Ovary (tissue), 9 donors: ENCODE results near the gene INPPL1. TPM values are rescaled to one million over a fixed set of nuclear protein-coding genes. Genes with fewer than 3 reads are reported as not detected.

Experiments used
- DNase-seq, 5 donors: peaks; one replicate each; pipeline ENCODE4 v3.0.0-alpha.2; 2019 to 2020
- H3K27ac ChIP-seq, 2 donors: fragments of 200-600 bp; one replicate each; pipeline versions ENCODE4 v1.5.1 to v1.8.0; 2019 to 2022
- H3K27me3 ChIP-seq: fragments of 200-600 bp; one replicate; pipeline ENCODE4 v1.8.0; 2022
- H3K36me3 ChIP-seq: fragments of 200-600 bp; sonication (generic); one replicate; pipeline ENCODE4 v1.5.1; 2019
- H3K4me1 ChIP-seq: one replicate; pipeline ENCODE4 v1.8.1; 2013; ENCODE audit warnings: mild to moderate bottlenecking, moderate library complexity; ENCODE audit not compliant: insufficient read depth
- H3K4me3 ChIP-seq: fragments of 200-600 bp; sonication (generic); one replicate; pipeline ENCODE4 v1.5.1; 2017
- H3K9me3 ChIP-seq, 2 donors: fragments of 200-600 bp in 1 of 2; sonication (generic) in 1 of 2; one replicate each; pipeline versions ENCODE4 v1.5.1 to v1.8.1; 2013 to 2019; ENCODE audit warnings: mild to moderate bottlenecking in 1 of 2, moderate library complexity in 1 of 2
- EP300 ChIP-seq: sonication (generic); formaldehyde crosslinking; IDR thresholded peaks from one replicate; pipeline ENCODE4 v1.6.1; 2017; ENCODE audit warnings: antibody characterized with exemption
- POLR2A ChIP-seq: fragments of 450-650 bp; IDR thresholded peaks from one replicate; pipeline ENCODE4 v1.6.1; 2017; ENCODE audit warnings: antibody characterized with exemption, mild to moderate bottlenecking, moderate library complexity
- WGBS, 3 donors: extraction: QIAGEN DNeasy Blood & Tissue Kit in 1 of 3; methylation state at CpG; one replicate each; pipeline versions ENCODE4 v1.1.5 to v1.1.7; 2013 to 2017; 5-methylcytosine and 5-hydroxymethylcytosine counted together
- intact Hi-C, 4 donors: fragments of 100-400 bp; cut with DNase I; formaldehyde crosslinking; loops; one replicate each; pipeline versions ENCODE4 v1.11.0 to v1.15.1; 2022 to 2023
- polyA plus RNA-seq, 2 donors: library from polyadenylated mRNA; stranded (reverse); fragments of 200-250 nt in 1 of 2; fragments of 350-450 nt in 1 of 2; fragmentation: Illumina TruSeq in 1 of 2; extraction: RNeasy Lipid Tissue Mini Kit (QIAGEN cat#74804) in 1 of 2; gene quantifications; one replicate each; pipeline ENCODE4 v1.2.3, GENCODE V29; 2013 to 2014
- total RNA-seq, 7 donors: library from RNA; depleted of rRNA in 2 of 7; stranded (reverse); fragments of >200 nt in 2 of 7; fragmentation: NEBNext Ultra II Directional in 3 of 7; extraction: Animal tissue kit (Norgen Biotek cat#: 25700) in 3 of 7; gene quantifications; one replicate each; pipeline versions ENCODE4 v1.1.0 to v1.2.4, GENCODE V29; 2016 to 2023
- TF ChIP-seq, protein P1 (sequence below), 3 donors: fragments of 450-650 bp in 2 of 3; fragments of 200-600 bp in 1 of 3; IDR thresholded peaks; one replicate each; pipeline versions ENCODE4 v1.5.1 to v1.8.0; 2016 to 2022; ENCODE audit warnings: antibody characterized with exemption in 3 of 3, mild to moderate bottlenecking in 1 of 3
- donor health status: DM: no; HTN: no; CAD: no; lungs with moderate emphysema.
- donor health status: DM: no; HTN: no; CAD: no.
- donor health status: Bipolar disorder and iron deficiency.
- donor health status: DM: yes; HTN: yes; CAD: no.
- donor health status: DM: no; HTN: no; CAD: no.
- donor health status: DM: yes; HTN: yes; CAD: no.

The INPPL1 gene
- total and polyA plus RNA-seq, 9 donors, result 48.4 to 208 (median 132) TPM

DNA sequence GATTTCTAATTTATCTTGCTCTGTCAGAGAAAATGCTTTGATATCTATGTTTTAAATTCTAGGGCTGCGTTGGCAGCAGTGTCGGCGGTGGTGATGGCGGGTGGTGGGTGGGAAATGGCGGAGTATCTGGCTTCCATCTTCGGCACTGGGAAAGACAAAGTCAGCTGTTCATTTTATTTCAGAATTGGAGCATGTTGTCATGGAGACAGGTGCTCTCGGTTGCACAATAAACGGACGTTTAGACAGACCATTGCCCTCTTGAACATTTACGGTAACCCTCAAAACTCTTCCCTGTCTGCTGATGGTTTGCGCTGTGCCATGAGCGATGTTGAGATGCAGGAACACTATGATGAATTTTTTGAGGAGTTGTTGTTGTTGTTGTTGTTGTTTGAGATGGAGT, 55.5 kb downstream of the INPPL1 start:
- H3K9me3 ChIP-seq, result no peaks in the 10 kb centered on the region
- DNase-seq, result no peak
- intact Hi-C loops, result no loop called here
- H3K27ac ChIP-seq, result no peak overlapping the region
- H3K36me3 ChIP-seq, result no peaks in the 10 kb centered on the region
- no peaks in the 10 kb centered on the region for H3K27me3 ChIP-seq
- 92 to 95% (median 93%) methylated on average over 12 of the region's 12 CpGs for WGBS, 3 donors
- no peaks in the 10 kb centered on the region for H3K4me1 ChIP-seq
- no peak for TF ChIP-seq EP300
- TF ChIP-seq POLR2A, result no peak
- TF ChIP-seq, protein P1, sequence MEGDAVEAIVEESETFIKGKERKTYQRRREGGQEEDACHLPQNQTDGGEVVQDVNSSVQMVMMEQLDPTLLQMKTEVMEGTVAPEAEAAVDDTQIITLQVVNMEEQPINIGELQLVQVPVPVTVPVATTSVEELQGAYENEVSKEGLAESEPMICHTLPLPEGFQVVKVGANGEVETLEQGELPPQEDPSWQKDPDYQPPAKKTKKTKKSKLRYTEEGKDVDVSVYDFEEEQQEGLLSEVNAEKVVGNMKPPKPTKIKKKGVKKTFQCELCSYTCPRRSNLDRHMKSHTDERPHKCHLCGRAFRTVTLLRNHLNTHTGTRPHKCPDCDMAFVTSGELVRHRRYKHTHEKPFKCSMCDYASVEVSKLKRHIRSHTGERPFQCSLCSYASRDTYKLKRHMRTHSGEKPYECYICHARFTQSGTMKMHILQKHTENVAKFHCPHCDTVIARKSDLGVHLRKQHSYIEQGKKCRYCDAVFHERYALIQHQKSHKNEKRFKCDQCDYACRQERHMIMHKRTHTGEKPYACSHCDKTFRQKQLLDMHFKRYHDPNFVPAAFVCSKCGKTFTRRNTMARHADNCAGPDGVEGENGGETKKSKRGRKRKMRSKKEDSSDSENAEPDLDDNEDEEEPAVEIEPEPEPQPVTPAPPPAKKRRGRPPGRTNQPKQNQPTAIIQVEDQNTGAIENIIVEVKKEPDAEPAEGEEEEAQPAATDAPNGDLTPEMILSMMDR (IDR thresholded peaks at IDR 0.05), result no peak
- H3K4me3 ChIP-seq, result no peak overlapping the region

DNA sequence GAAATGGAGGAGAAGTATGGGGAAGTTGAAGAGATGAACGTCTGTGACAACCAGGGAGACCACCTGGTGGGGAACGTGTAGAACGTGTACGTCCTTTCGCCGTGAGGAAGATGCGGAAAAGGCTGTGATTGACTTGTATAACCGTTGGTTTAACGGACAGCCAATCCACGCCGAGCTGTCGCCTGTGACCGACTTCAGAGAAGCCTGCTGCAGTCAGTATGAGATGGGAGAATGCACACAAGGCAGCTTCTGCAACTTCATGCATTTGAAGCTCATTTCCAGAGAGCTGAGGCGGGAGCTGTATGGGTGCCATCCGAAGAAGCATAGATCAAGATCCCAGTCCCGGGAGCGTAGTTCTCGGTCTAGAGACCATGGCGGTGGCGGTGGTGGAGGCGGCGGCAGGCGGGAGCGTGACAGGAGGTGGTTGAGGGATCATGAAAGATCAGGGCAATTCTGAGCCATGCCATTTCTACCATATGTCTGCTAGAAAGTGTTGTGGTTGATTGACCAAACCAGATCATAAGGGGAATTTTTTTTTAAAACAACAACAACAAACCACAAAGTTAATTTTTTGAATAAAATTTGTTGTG, 56.3 kb downstream of the INPPL1 start:
- Histone ChIP-seq H3K9me3 (no peaks in the 10 kb centered on the region), H3K4me1 (no peaks in the 10 kb centered on the region), H3K36me3 (no peaks in the 10 kb centered on the region), H3K27me3 (no peaks in the 10 kb centered on the region), H3K27ac (no peak overlapping the region), H3K4me3 (no peak overlapping the region)
- 92 to 96% (median 95%) methylated on average over 24 of the region's 24 CpGs for WGBS, 3 donors
- no peak for DNase-seq
- intact Hi-C loops, result no loop called here
- TF ChIP-seq POLR2A (no peak), EP300 (no peak)
- TF ChIP-seq, protein P1 (IDR thresholded peaks at IDR 0.05), result no peak

DNA sequence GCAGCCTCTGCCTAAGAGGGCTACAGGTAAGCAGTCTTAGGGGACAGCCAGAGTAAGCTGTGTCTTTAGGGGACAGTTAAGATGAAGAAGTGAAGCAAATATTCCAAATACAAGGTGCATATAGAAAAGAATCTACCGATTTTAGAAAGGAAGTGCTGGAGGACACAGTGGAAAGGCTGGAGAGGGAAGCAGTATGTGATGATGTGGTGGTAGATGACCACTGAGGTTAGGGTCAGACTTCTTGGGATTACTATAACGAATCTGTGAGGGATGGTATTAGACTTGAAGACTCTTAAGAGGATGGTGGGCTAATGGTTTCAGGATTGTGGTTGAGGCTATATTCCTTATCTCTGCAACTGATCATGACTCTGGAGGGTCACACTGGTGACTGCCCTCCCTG, 59.4 kb downstream of the INPPL1 start:
- Histone ChIP-seq H3K27me3 (no peaks in the 10 kb centered on the region), H3K4me3 (no peak overlapping the region), H3K4me1 (no peaks in the 10 kb centered on the region), H3K36me3 (no peaks in the 10 kb centered on the region), H3K9me3 (no peaks in the 10 kb centered on the region), H3K27ac (no peak overlapping the region)
- no peak for DNase-seq
- intact Hi-C loops, result no loop called here
- 75 to 79% (median 79%) methylated on average over 2 of the region's 2 CpGs for WGBS, 3 donors
- TF ChIP-seq, protein P1 (IDR thresholded peaks at IDR 0.05), result no peak

DNA sequence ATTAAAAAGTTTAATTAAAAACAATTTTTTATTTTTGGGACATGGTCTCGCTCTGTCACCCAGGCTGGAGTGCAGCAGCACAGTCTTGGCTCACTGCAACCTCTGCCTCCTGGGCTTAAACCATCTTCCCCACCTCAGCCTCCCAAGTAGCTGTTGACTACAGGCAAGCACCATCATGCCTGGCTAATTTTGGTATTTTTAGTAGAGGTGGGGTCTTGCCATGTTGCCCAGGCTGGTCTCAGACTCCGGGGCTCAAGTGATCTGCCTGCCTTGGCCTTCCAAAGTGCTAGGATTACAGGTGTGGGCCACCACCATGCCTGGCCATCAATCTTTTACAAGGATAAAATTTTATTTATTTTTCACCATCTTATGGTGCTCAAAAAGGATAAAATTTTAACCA, 62.7 kb downstream of the INPPL1 start:
- Histone ChIP-seq H3K27me3 (no peaks in the 10 kb centered on the region), H3K4me1 (no peaks in the 10 kb centered on the region), H3K36me3 (no peaks in the 10 kb centered on the region), H3K27ac (no peak overlapping the region), H3K4me3 (no peak overlapping the region), H3K9me3 (no peaks in the 10 kb centered on the region)
- TF ChIP-seq, protein P1 (IDR thresholded peaks at IDR 0.05), result no peak
- TF ChIP-seq EP300 (no peak), POLR2A (no peak)
- WGBS, 3 donors, result 88 to 93% (median 93%) methylated on average over 2 of the region's 2 CpGs
- intact Hi-C loops, result no loop called here
- DNase-seq, result no peak

Other genes with a start within 250 kb of the INPPL1 start
- gene IL18BP, start 225.9 kb upstream of the INPPL1 start, total RNA-seq, result 10 to 100 TPM in 3 of 7 donors, 1 to 10 TPM in 4; 4.6 to 14.2 (median 8.8) TPM
- gene IL18BP, start 225.9 kb upstream of the INPPL1 start, polyA plus RNA-seq, result 10 to 100 TPM in 1 of 2 donors, 1 to 10 TPM in 1; 8.7 to 17.1 TPM
- gene NUMA1, start 144.2 kb upstream of the INPPL1 start, total RNA-seq, result 100 to 1,000 TPM; 190 to 270 (median 252) TPM
- gene NUMA1, start 144.2 kb upstream of the INPPL1 start, polyA plus RNA-seq, result 100 to 1,000 TPM; 156 to 235 TPM
- gene LRRC51, start 143.9 kb upstream of the INPPL1 start, total RNA-seq, result 10 to 100 TPM in 3 of 7 donors, 1 to 10 TPM in 4; 7.2 to 21.0 (median 9.5) TPM
- gene LRRC51, start 143.9 kb upstream of the INPPL1 start, polyA plus RNA-seq, result 10 to 100 TPM in 1 of 2 donors, 1 to 10 TPM in 1; 9.6 to 20.9 TPM
- gene LAMTOR1, start 121.5 kb upstream of the INPPL1 start, total RNA-seq, result 10 to 100 TPM; 64.0 to 99.7 (median 71.0) TPM
- gene LAMTOR1, start 121.5 kb upstream of the INPPL1 start, polyA plus RNA-seq, result 100 to 1,000 TPM; 110 to 118 TPM
- gene TOMT, start 118.8 kb upstream of the INPPL1 start, total RNA-seq, result not detected
- gene TOMT, start 118.8 kb upstream of the INPPL1 start, polyA plus RNA-seq, result not detected
- 10 to 100 TPM; 11.1 to 28.4 (median 20.8) TPM for gene ANAPC15, start 112.1 kb upstream of the INPPL1 start, total RNA-seq
- gene ANAPC15, start 112.1 kb upstream of the INPPL1 start, polyA plus RNA-seq, result 10 to 100 TPM; 30.5 to 44.4 TPM
- not detected for gene FOLR3, start 89.0 kb upstream of the INPPL1 start, total RNA-seq
- gene FOLR3, start 89.0 kb upstream of the INPPL1 start, polyA plus RNA-seq, result not detected
- gene FOLR1, start 32.6 kb upstream of the INPPL1 start, total RNA-seq, result 100 to 1,000 TPM in 1 of 7 donors, 10 to 100 TPM in 1, 1 to 10 TPM in 3, under 1 TPM in 1, not detected in 1; 0.35 to 108 (median 4.3) TPM
- 10 to 100 TPM in 1 of 2 donors, under 1 TPM in 1; 0.31 to 10.3 TPM for gene FOLR1, start 32.6 kb upstream of the INPPL1 start, polyA plus RNA-seq
- 10 to 100 TPM in 3 of 7 donors, 1 to 10 TPM in 4; 2.4 to 14.1 (median 10.0) TPM for gene FOLR2, start 8.0 kb upstream of the INPPL1 start, total RNA-seq
- 10 to 100 TPM; 15.5 to 45.7 TPM for gene FOLR2, start 8.0 kb upstream of the INPPL1 start, polyA plus RNA-seq
- not detected for gene PHOX2A, start 19.4 kb downstream of the INPPL1 start, total RNA-seq
- not detected for gene PHOX2A, start 19.4 kb downstream of the INPPL1 start, polyA plus RNA-seq
- 10 to 100 TPM; 10.0 to 25.1 (median 14.8) TPM for gene CLPB, start 209.8 kb downstream of the INPPL1 start, total RNA-seq
- gene CLPB, start 209.8 kb downstream of the INPPL1 start, polyA plus RNA-seq, result 10 to 100 TPM in 1 of 2 donors, 1 to 10 TPM in 1; 3.4 to 11.9 TPM